ENCODE measurements around the gene TEFM.

DNA sequence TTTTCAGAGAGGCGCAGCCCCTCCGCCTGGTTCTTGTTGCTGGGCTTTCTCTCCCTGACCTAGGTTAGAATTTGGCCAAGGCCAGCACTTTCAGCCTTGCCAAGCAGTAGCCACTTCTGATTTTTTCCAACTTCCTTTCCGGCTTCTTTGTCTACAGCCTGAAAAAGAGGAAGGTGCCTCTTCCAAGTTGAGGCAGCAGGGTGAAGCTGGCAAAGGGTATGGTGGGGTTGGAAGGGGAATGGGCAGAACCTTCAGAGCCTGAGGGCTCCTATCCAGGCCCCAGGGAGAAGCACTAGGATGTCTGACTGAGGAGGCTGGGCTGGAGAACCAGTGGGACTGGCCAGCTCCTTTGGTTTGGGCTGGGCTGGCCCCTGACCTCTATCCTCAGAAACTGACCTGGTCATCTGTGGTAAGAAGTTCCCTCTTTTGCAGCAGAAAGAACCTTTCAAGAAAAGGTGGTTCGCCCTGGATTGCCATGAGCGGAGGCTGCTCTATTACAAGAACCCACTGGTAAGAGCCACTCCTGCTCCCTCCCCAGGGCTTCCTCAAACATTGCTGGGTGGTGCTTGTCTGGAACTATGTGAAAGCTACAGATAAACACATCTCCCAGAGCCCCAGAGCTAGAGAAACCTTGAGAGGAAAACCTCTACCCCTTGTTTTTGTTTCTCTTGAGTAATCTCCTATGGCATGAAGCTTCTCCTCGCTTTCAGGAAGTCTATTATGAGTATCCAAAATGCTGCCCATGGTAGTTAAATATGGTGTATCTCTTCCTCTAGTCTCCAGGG, 48.2 kb upstream of the TEFM start:
- TF ChIP-seq ZNF274 (IDR thresholded peaks at IDR 0.05; ENCODE audit: low read depth, low read length) (no peak), SUZ12 (IDR thresholded peaks at IDR 0.05; ENCODE audit: extremely low read depth, insufficient read depth, insufficient read length) (no peak)

Measured in NT2/D1 (cell line).